HFFc6 (cell line): Measurements from ENCODE around the gene MICAL2. TPM values are rescaled to one million over a fixed set of nuclear protein-coding genes. Genes with fewer than 3 reads are reported as not detected.

Source experiments
- DNase-seq: peaks from one replicate; pipeline ENCODE4 v3.0.0-alpha.2; 2018
- H3K27ac Mint-ChIP-seq: 2 replicates; pipeline ENCODE4 v1.8.0; 2020; ENCODE audit warnings: mild to moderate bottlenecking, mixed read lengths
- H3K27me3 Mint-ChIP-seq: 2 replicates; pipeline ENCODE4 v1.8.0; 2021; ENCODE audit warnings: mild to moderate bottlenecking, moderate library complexity, mixed read lengths; ENCODE audit not compliant: insufficient read depth
- H3K36me3 Mint-ChIP-seq: 2 replicates; pipeline ENCODE4 v1.8.0; 2021; ENCODE audit warnings: low read depth, mixed read lengths
- H3K4me1 Mint-ChIP-seq: 2 replicates; pipeline ENCODE4 v1.8.0; 2020; ENCODE audit warnings: low read depth, mixed read lengths
- H3K4me3 Mint-ChIP-seq: 2 replicates; pipeline ENCODE4 v1.8.0; 2020; ENCODE audit warnings: mild to moderate bottlenecking, moderate library complexity, mixed read lengths
- H3K9me3 Mint-ChIP-seq: 2 replicates; pipeline ENCODE4 v1.8.0; 2020; ENCODE audit warnings: mild to moderate bottlenecking, mixed read lengths
- CTCF ChIP-seq: fragments of 200-600 bp; sonication (generic); IDR thresholded peaks from 2 replicates; pipeline ENCODE4 v1.5.0; 2021; ENCODE audit warnings: antibody characterized with exemption, mild to moderate bottlenecking
- total RNA-seq, 6 experiments: library from RNA; stranded (reverse); fragmentation: NEBNext Ultra II Directional; extraction: Animal tissue kit (Norgen Biotek cat#: 25700); gene quantifications; 2 replicates in 1 of 6; 3 replicates in 5 of 6; pipeline ENCODE4 v1.2.3, GENCODE V29; 2021

MICAL2 gene
- total RNA-seq, 6 experiments from 2014 or later, result 199 to 252 (median 233) TPM

GRCh38 chr11:12074529-12075195 lies 35.7 kb upstream of the MICAL2 start:
- no peak for DNase-seq

GRCh38 chr11:12075291-12075690 lies 35.1 kb upstream of the MICAL2 start:
- Mint-ChIP-seq H3K36me3 (peaks cover 17% of the 10 kb centered on the region), H3K4me3 (peak overlapping the region; percentile 72; the same call in 1 of the 2 replicates), H3K27ac (peak overlapping the region; percentile 96), H3K4me1 (peaks cover 85% of the 10 kb centered on the region), H3K9me3 (peaks cover 11% of the 10 kb centered on the region; the same call in 1 of the 2 replicates), H3K27me3 (peaks cover 5% of the 10 kb centered on the region; the same call in 1 of the 2 replicates)
- TF ChIP-seq CTCF, result no peak
- DNase-seq, result no peak

More at GRCh38 chr11:12074529-12075195, 35.7 kb upstream of the MICAL2 start:
- Mint-ChIP-seq H3K27ac (peak overlapping the region; percentile 96), H3K36me3 (peaks cover 17% of the 10 kb centered on the region), H3K4me3 (peak overlapping the region; percentile 72), H3K9me3 (peaks cover 10% of the 10 kb centered on the region; the same call in 1 of the 2 replicates), H3K27me3 (peaks cover 5% of the 10 kb centered on the region; the same call in 1 of the 2 replicates), H3K4me1 (peaks cover 79% of the 10 kb centered on the region)
- TF ChIP-seq CTCF, result no peak; the same call in 1 of the 2 replicates

GRCh38 chr11:12075822-12076821 lies 34.3 kb upstream of the MICAL2 start:
- DNase-seq, result peak; percentile 100
- Mint-ChIP-seq H3K27me3 (peaks cover 5% of the 10 kb centered on the region; the same call in 1 of the 2 replicates), H3K27ac (peak overlapping the region; percentile 96), H3K4me1 (peaks cover 90% of the 10 kb centered on the region), H3K36me3 (peaks cover 17% of the 10 kb centered on the region), H3K4me3 (peak overlapping the region; percentile 72), H3K9me3 (peaks cover 15% of the 10 kb centered on the region; the same call in 1 of the 2 replicates)
- TF ChIP-seq CTCF, result no peak

- Mint-ChIP-seq H3K27ac (peak overlapping the region; percentile 96), H3K4me1 (peaks cover 85% of the 10 kb centered on the region), H3K27me3 (peaks cover 5% of the 10 kb centered on the region; the same call in 1 of the 2 replicates), H3K9me3 (peaks cover 15% of the 10 kb centered on the region; the same call in 1 of the 2 replicates), H3K36me3 (peaks cover 17% of the 10 kb centered on the region), H3K4me3 (peak overlapping the region; percentile 72)
- DNase-seq, result no peak
- no peak for TF ChIP-seq CTCF
Measured at GRCh38 chr11:12076840-12077534, 33.4 kb upstream of the MICAL2 start.
